Gastrocnemius medialis (tissue), 4 donors: ENCODE measurements around the gene IGSF6. TPM values are rescaled to one million over a fixed set of nuclear protein-coding genes. Genes with fewer than 3 reads are reported as not detected.

Experiments
- ATAC-seq, 2 donors: fragments of 150-250 bp; one replicate each; pipeline ENCODE4 v1.9.1; 2016
- DNase-seq, 2 donors: peaks; one replicate each; pipeline ENCODE4 v3.0.0-alpha.2; 2019
- H3K27ac ChIP-seq, 4 donors: fragments of 200-600 bp; sonication (generic); 1 replicate in 1 of 4; 2 replicates in 3 of 4; pipeline ENCODE4 v1.5.1; 2016 to 2018; ENCODE audit warnings: mild to moderate bottlenecking in 2 of 4, moderate library complexity in 1 of 4
- H3K27me3 ChIP-seq, 3 donors: fragments of 200-600 bp; sonication (generic) in 2 of 3; 1 replicate in 1 of 3; 2 replicates in 2 of 3; pipeline versions ENCODE4 v1.5.1 to v1.6.0; 2016 to 2019; ENCODE audit warnings: mild to moderate bottlenecking in 1 of 3, moderate library complexity in 1 of 3
- H3K36me3 ChIP-seq, 2 donors: fragments of 200-600 bp; sonication (generic) in 1 of 2; one replicate each; pipeline ENCODE4 v1.5.1; 2017 to 2018
- H3K4me1 ChIP-seq, 2 donors: fragments of 200-600 bp; sonication (generic) in 1 of 2; one replicate each; pipeline ENCODE4 v1.5.1; 2016 to 2017; ENCODE audit warnings: mild to moderate bottlenecking in 2 of 2
- H3K4me3 ChIP-seq, 4 donors: fragments of 200-600 bp; sonication (generic) in 3 of 4; 1 replicate in 1 of 4; 2 replicates in 3 of 4; pipeline ENCODE4 v1.5.1; 2016 to 2019; ENCODE audit warnings: mild to moderate bottlenecking in 2 of 4
- H3K9me3 ChIP-seq, 3 donors: fragments of 200-600 bp; sonication (generic) in 2 of 3; 1 replicate in 1 of 3; 2 replicates in 2 of 3; pipeline ENCODE4 v1.5.1; 2016 to 2019
- CTCF ChIP-seq, 5 experiments: fragments of 450-650 bp in 3 of 5; fragments of 200-600 bp in 2 of 5; sonication (generic) in 2 of 5; IDR thresholded peaks in 4 of 5; conservative IDR thresholded peaks in 1 of 5; 1 replicate in 4 of 5; 2 replicates in 1 of 5; pipeline ENCODE4 v1.5.1; 2016 to 2019; ENCODE audit warnings: antibody characterized with exemption in 5 of 5, mild to moderate bottlenecking in 3 of 5, moderate library complexity in 3 of 5
- POLR2A ChIP-seq, 2 donors: fragments of 450-650 bp; IDR thresholded peaks; one replicate each; pipeline ENCODE4 v1.6.1; 2017; ENCODE audit warnings: antibody characterized with exemption in 2 of 2, mild to moderate bottlenecking in 2 of 2, moderate library complexity in 2 of 2
- in situ Hi-C, 4 donors: fragments of 200-750 bp; cut with MboI; loops; one replicate each; pipeline versions ENCODE4 v1.15.0 to v1.8.0; 2017; ENCODE audit warnings: low sequenced_read_pairs in 4 of 4
- intact Hi-C: fragments of 100-400 bp; cut with DNase I; formaldehyde crosslinking; loops from one replicate; pipeline ENCODE4 v1.15.1; 2023; ENCODE audit warnings: low total_unique reads
- total RNA-seq, 4 donors: library from RNA; depleted of rRNA; stranded (reverse); fragments of >200 nt; gene quantifications; one replicate each; pipeline versions ENCODE4 v1.1.0 to v1.2.3, GENCODE V29; 2016

IGSF6 gene
- total RNA-seq, 4 donors from 2014 or later: 0.10 to 0.60 (median 0.39) TPM

- Histone ChIP-seq H3K4me3 (no peak overlapping the region), H3K9me3 (no peaks in the 10 kb centered on the region), H3K4me1 (peaks cover 51 to 64% of the 10 kb centered on the region in 2 donors), H3K36me3 (no peaks in the 10 kb centered on the region), H3K27ac (peak overlapping the region in 3 of 4 donors; percentile 5 to 89 (median 60)), H3K27me3 (no peaks in the 10 kb centered on the region)
- no peak for DNase-seq
- no peak for ATAC-seq
- no peak for TF ChIP-seq CTCF (IDR thresholded peaks at IDR 0.05 in 4 of 5, conservative IDR thresholded peaks at IDR 0.05 in 1 of 5)
- TF ChIP-seq POLR2A (IDR thresholded peaks at IDR 0.05): no peak
- in situ Hi-C loops (no loop called here), intact Hi-C loops (no loop called here)
Measured at GRCh38 chr16:21603928-21604327, 48.5 kb downstream of the IGSF6 start.

- no peaks in the 10 kb centered on the region for H3K9me3 ChIP-seq
- no peak for TF ChIP-seq CTCF (IDR thresholded peaks at IDR 0.05 in 4 of 5, conservative IDR thresholded peaks at IDR 0.05 in 1 of 5)
- TF ChIP-seq POLR2A (IDR thresholded peaks at IDR 0.05): no peak
- H3K4me1 ChIP-seq: peaks cover 44 to 59% of the 10 kb centered on the region in 2 donors
- H3K27me3 ChIP-seq: no peaks in the 10 kb centered on the region
- no peak overlapping the region for H3K4me3 ChIP-seq
- intact Hi-C loops: no loop called here
- ATAC-seq (no peak), DNase-seq (no peak)
- in situ Hi-C loops: no loop called here
- peak overlapping the region in 3 of 4 donors; percentile 60 to 92 (median 89) for H3K27ac ChIP-seq
- no peaks in the 10 kb centered on the region for H3K36me3 ChIP-seq
Measured at GRCh38 chr16:21602785-21603184, 49.6 kb downstream of the IGSF6 start.

GRCh38 chr16:21600031-21600773, 52.2 kb downstream of the IGSF6 start:
- TF ChIP-seq POLR2A (IDR thresholded peaks at IDR 0.05) (peak in 1 of 2 donors; percentile 25), CTCF (IDR thresholded peaks at IDR 0.05 in 4 of 5, conservative IDR thresholded peaks at IDR 0.05 in 1 of 5) (no peak)
- Histone ChIP-seq H3K9me3 (no peaks in the 10 kb centered on the region), H3K27ac (peak overlapping the region; percentile 88 to 97 (median 90)), H3K36me3 (no peaks in the 10 kb centered on the region), H3K27me3 (no peaks in the 10 kb centered on the region), H3K4me3 (peak overlapping the region; percentile 62 to 92 (median 82)), H3K4me1 (peaks cover 42 to 50% of the 10 kb centered on the region in 2 donors)
- in situ Hi-C loops: no loop called here
- intact Hi-C loops: no loop called here
- peak in 1 of 2 donors; percentile 12 for ATAC-seq
- DNase-seq: no peak

GRCh38 chr16:21599122-21600030, 53.0 kb downstream of the IGSF6 start, which contains the start of gene METTL9:
TSS of gene METTL9 (plus strand) at chr16:21599577. CDS start at chr16:21599734, 157 bp downstream.
- DNase-seq (peak; percentile 91 to 93), ATAC-seq (peak; percentile 92 to 95)
- H3K27me3 ChIP-seq: no peaks in the 10 kb centered on the region
- in situ Hi-C loops: loop anchor here in 2 of 4 donors (10.0 to 25.0 kb wide), 2 partner anchors 45 to 113 kb away; no protein-coding TSS in a partner anchor
- peak within 1 kb of the TSS; percentile 88 to 97 (median 90) for H3K27ac ChIP-seq
- no peaks in the 10 kb centered on the region for H3K9me3 ChIP-seq
- no peaks in the 10 kb centered on the region for H3K36me3 ChIP-seq
- H3K4me1 ChIP-seq: peaks cover 35 to 44% of the 10 kb centered on the region in 2 donors
- TF ChIP-seq CTCF (IDR thresholded peaks at IDR 0.05 in 4 of 5, conservative IDR thresholded peaks at IDR 0.05 in 1 of 5) (peak in 2 of 5 experiments; percentile 11 to 15), POLR2A (IDR thresholded peaks at IDR 0.05) (peak; percentile 86 to 91)
- H3K4me3 ChIP-seq: peak within 1 kb of the TSS; percentile 62 to 92 (median 82)
- intact Hi-C loops: loop anchor here (1.0 to 10.0 kb wide), 3 partner anchors 12 to 1545 kb away; partner anchors contain the start of gene USP31
